HG02870 (cell line): ENCODE measurements around the gene ITGA6.
A peak's percentile ranks its signal among the peaks of the same experiment; 100 is the strongest.

Experiments used
- ATAC-seq: cut with Tn5 transposase; IDR thresholded peaks from one replicate; pipeline ENCODE4 v1.9.1; 2021; ENCODE audit warnings: mild to moderate bottlenecking, moderate library complexity; ENCODE audit not compliant: unreplicated experiment

ITGA6 gene

DNA sequence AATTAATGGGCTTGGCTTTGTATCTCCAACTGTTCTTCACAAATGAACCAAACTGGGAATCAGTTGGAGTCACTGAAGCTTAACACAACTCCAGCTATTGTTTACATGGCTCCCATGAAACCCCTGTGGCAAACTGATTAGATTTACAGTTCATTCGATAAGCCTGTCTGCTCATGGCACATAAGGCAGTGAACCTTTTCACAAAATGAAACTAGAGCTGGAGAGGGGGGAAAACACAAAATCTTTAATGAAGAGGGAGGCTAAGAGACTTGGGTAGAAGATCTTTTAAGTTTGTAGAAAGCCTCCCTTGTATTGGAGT lies 11.6 kb upstream of the ITGA6 start:
- ATAC-seq: no peak

GRCh38 chr2:172416447-172417058 lies 10.8 kb upstream of the ITGA6 start:
- ATAC-seq: no peak

DNA sequence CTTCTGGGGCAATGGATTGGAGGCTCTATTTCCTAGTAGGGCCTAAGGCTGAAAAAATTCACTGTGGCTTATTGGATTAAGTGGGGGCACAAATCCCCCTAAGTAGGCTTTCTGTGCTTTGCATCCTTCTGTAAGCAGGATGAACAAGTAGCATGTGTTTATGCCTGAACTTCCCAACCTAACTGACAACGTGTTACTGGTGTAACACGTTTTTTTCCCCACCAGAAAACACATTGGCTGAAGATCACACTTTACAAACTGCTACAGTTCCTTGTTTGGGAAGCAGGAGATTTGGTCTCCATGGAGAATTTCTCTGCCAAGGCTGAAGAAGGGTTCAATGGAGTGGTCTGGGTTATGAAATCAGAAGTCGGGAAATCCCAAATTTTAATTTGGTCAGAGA lies 7.2 kb upstream of the ITGA6 start:
- no peak for ATAC-seq

DNA sequence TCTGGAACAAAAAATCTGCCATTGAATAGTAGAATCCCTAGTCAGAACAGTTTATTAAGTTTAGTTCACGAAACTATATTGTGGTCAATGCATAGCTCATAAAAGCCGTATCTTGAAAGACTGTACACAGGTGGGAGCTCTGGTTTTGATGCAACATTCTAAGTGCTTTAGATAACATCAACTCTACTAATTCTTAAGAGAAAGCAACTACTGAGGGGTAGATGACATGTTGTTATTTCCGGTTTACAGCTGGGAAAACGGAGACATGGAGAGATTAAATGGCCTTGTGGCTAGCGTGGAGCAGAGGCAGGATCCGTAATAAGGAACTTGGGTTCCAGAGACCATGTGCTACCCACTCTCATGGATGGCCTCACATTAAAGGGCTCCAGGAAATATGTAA lies 4.2 kb upstream of the ITGA6 start:
- ATAC-seq: no peak

- no peak for ATAC-seq
Observed at GRCh38 chr2:172425336-172425735, 2.0 kb upstream of the ITGA6 start.

GRCh38 chr2:172426635-172427255 lies 641 bp upstream of the ITGA6 start:
- ATAC-seq: no peak

DNA sequence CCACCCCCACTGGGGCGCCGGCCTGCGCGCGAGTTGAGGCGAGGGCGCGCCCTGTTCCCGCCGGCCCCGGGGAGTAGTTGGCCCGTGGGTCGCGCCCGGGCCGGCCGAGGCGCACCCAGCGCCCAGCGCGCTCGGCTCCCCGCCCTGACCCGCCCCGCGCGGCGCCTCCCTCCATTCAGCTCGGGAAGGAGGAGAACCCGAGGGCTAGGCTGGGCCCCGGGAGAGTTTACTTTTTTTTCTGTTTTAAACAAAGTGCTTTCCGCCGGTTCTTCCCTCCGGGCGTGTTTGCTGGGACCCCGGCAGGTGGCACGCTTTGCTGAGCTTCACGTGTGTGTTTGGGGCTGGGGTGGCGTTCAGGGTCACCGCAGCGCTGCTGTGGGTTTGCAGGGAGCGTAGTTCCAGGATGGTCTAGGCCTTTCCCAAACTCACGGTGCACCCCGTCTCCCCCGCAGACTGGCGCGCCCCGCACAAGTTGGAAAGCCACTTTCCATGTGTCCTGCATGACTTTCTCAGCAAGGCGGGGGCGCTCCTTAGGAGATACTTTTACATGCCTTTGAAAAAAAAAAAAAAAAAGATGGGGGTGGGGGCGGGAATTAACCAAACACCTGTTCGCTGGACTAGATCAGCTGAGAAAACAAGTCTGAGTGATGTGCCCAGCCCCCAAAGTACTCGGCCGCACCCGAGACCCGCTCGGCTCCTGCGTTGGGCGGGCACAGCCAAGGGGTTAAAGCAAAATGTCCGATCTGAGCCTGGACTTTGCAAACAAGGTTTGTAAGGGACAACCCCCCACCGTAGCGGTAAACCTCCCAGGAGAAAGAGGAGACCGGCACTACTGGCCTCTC lies 825 bp downstream of the ITGA6 start:
- ATAC-seq: no peak

- no peak for ATAC-seq
Observed at GRCh38 chr2:172428832-172429210, 1.4 kb downstream of the ITGA6 start.

DNA sequence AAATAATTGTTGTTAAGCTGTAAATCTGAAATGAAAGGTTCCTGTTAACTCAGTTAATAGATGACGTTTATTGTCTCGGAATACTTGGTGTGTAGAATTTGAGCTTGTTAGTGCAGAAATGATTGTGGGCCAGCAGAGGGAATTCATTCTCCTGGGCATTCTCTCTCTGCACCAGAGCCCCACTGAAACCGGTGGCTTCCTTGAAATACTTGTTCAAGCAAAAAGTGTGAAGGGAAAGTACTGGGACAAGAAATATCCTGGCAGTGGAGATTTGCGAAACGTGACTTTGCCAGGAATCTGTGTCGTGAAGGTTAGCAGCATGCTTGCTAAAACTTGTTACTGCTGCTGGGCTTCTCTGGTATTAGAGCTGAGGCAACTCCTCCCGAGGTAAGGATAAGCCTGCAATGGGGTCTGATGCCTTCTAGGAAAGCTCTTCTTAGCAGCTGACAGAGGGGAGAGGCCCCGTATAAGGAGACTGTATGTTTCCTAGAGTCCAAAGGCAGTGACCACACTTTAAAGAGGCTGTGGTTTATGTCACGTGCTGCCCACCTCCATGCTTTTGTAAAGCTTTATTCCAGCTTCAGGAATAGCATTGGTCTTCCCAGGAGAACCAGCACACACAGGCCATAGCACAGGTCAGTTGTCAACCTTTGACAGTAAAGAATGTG lies 2.0 kb downstream of the ITGA6 start:
- ATAC-seq: no peak

- no peak for ATAC-seq
Observed at GRCh38 chr2:172430027-172430426, 2.6 kb downstream of the ITGA6 start.

- ATAC-seq: no peak
Observed at GRCh38 chr2:172430678-172431077, 3.3 kb downstream of the ITGA6 start.

GRCh38 chr2:172431463-172431862 lies 4.1 kb downstream of the ITGA6 start:
- no peak for ATAC-seq

DNA sequence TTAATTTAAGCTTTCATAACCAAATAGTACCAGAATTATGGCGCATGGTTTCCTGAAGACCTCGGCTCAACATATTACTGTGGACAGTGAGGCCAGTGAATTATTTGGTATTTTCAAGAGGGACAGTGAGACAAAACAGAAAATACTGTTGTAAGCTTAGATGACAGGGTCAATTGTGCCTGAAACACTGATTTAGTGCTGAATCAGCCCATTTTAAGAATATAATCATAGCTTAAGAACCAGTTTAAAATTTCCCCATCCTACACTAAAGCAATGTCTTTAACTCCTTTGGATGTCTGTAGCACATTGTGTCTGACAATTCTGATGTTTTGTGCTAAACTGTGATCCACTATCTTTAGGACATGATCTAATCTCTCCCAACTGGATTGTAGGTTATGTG lies 4.6 kb downstream of the ITGA6 start:
- ATAC-seq: no peak

DNA sequence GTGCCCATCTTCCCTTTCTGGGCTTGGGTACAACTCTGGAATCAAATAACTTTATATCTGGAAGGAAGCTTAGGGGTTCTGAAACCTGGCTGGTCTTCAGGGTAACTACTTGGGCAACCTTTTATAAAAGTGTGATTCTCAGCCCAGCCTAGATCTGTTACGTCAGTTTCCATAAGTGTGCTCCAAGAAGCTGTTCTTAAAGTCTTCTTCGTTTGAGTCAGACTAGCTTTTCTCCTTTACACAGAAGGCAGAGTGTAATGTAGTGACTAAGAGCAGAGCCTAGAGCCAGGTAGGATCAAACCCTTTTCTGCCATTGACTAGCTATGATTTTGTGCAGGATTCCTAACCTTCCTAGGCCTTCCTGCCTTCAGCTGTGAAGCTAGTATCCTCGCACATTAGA lies 5.8 kb downstream of the ITGA6 start:
- no peak for ATAC-seq

DNA sequence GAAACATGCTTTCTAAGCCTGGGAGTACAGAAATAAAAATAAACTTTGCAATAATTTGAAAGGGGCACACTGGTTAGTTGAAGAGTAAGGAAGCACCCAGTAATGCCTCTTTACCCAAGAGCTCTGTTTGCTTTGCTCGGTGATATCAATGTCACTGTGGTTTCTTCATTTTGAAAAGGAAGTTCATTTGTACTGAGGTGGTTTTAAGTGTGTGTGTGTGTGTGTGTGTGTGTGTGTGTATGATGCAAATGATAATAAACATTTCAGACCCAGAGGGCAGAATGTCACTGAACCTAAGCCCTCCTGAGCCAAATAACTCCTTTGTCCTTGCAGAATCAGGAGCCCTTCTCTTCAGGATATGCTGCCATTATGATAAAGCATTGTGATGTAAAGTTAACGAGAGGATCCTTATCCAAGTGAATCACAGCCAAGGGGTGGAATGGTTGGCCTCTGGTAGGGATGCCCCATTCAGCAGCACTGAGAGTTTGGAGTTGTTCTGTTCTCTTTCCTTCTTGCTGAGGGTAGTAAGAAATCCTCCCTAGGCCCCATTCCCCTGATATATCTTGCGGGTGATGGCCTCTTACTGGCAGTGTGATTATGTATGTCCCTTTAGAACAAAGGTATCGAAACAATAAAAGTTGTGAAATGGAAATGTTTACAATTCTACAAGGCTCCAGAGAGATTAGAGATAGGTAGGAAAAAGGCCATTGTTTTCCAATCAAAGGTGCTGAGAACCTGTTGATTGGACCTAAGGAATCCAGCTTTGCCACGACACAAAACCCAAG lies 7.6 kb downstream of the ITGA6 start:
- no peak for ATAC-seq

GRCh38 chr2:172435606-172435911 lies 8.2 kb downstream of the ITGA6 start:
- no peak for ATAC-seq

DNA sequence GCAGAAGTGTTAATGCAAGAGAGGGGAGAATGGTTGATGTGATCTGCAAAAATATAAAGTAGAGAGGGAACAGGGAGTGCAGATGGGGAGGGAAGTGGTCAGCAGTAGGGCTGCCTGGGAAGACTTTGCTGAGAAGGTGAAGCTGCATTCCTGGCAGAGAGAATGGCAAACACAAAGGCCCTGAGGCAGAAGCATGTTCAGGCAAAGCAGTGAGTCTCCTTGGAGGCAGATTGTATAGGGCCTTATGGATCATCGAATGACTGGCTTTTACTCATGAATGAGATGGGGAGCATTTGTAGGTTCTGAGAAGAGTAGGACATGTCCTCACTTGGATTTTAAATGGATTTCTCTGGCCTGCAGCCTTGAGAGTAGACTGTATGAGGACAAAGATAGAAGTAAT lies 9.5 kb downstream of the ITGA6 start:
- ATAC-seq: no peak

GRCh38 chr2:172437419-172438341 lies 10.3 kb downstream of the ITGA6 start:
- ATAC-seq: peak; percentile 58

- ATAC-seq: no peak
Observed at GRCh38 chr2:172438741-172439508, 11.5 kb downstream of the ITGA6 start.

DNA sequence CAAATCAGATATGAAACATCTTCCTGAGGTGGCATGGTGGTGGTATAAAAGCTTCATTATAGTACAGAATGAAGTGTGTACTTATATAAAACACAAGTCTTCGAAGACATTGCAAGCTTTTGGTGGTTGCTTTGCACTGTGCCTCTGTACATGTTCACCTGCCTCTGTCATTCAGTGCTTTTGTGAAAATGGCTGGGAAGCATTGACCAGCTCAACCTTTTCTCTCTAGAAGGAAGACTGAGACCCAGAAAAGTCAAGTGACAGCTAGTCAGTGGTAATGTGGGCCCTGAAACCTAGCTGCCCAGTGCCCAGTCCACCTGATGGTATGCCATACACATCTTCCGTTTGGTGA lies 12.1 kb downstream of the ITGA6 start:
- no peak for ATAC-seq
